ENCODE measurements around the gene CD40LG.

CD40LG gene

DNA sequence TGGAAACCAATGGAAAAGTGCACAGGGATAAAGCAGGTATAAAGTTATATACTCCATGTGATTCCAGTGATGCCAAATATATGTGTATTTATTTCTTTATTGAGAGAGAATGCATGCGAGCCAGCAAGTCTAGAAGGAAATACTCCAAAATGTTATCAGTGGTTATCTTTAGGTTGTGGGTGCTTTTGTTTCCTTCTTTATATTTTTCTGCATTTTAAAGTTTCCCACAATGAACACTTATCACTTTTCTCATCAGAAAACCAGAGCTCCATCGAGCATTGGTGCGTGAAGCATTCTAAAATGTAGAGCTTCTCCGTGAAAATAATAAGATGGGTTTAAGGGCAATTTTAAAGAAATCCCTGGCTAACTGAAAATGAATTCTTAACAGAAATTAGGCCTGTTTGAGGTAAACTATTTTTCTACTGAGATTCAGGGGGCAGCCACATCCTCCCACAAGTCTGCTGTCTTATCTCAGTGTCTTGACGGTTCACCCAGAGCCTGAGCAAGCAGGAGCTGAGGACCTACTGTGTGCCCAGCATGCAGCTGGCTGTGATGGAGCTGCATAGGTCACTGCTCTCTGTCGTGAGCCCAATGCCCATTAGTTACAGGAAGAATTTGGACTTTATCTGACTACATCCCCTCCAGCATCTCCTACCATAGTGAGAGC is 18.7 kb upstream of the CD40LG start:
- H3K9me3 Mint-ChIP-seq, result peaks cover 6% of the 10 kb centered on the region
- H3K4me3 Mint-ChIP-seq, result peak overlapping the region; percentile 33
- peaks cover 73% of the 10 kb centered on the region for H3K4me1 Mint-ChIP-seq (ENCODE audit: low read depth)
- peaks cover 11% of the 10 kb centered on the region for H3K36me3 Mint-ChIP-seq (ENCODE audit: low read depth)
- no peaks in the 10 kb centered on the region for H3K27me3 Mint-ChIP-seq (ENCODE audit: low read depth)
- peak overlapping the region; percentile 85 for H3K27ac Mint-ChIP-seq

DNA sequence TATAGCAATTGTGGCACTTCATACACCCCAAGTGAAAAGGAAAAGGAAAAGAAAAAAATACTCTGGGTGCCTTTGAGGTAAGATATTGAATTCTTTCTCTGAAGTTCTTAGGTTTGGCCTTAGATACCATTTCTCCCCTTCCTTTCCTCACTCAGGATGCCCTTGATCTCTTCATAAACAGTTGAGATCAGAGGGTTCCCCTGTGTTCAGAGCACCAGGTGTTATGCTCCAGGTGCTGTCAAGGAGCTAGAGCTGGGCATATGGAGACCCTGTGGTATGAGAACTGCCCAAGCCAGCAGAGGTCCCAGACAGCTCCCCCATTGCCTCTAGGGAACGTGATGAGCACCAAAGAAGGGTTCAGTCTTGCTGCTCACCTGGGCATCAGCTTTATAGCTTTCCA is 17.1 kb upstream of the CD40LG start:
- Mint-ChIP-seq H3K9me3 (no peaks in the 10 kb centered on the region), H3K27ac (peak overlapping the region; percentile 85), H3K4me3 (no peak overlapping the region), H3K36me3 (ENCODE audit: low read depth) (peaks cover 6% of the 10 kb centered on the region), H3K27me3 (ENCODE audit: low read depth) (no peaks in the 10 kb centered on the region), H3K4me1 (ENCODE audit: low read depth) (peaks cover 76% of the 10 kb centered on the region)

DNA sequence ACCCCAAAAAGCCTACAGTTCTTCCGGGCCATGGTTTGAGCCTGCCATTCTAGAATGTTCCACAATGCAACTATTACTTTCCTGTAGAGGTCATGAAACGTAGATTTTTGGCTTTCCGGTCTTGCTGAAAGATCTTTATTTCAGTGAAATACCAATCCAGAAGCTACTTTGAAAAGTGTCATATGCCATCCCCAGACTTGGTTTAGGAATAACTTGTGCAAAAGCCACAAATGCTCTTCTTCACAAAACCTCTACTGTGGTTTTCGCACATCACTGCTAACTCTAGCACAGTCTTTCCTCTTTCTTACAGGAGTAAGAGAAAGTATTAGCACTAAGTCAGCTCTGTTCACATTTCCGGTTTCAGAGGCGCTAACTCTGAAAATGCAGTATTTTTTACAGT is 12.7 kb upstream of the CD40LG start:
- Mint-ChIP-seq H3K27ac (peak overlapping the region; percentile 89), H3K27me3 (ENCODE audit: low read depth) (no peaks in the 10 kb centered on the region), H3K4me3 (peak overlapping the region; percentile 74), H3K36me3 (ENCODE audit: low read depth) (peaks cover 5% of the 10 kb centered on the region), H3K9me3 (no peaks in the 10 kb centered on the region), H3K4me1 (ENCODE audit: low read depth) (peaks cover 66% of the 10 kb centered on the region)

DNA sequence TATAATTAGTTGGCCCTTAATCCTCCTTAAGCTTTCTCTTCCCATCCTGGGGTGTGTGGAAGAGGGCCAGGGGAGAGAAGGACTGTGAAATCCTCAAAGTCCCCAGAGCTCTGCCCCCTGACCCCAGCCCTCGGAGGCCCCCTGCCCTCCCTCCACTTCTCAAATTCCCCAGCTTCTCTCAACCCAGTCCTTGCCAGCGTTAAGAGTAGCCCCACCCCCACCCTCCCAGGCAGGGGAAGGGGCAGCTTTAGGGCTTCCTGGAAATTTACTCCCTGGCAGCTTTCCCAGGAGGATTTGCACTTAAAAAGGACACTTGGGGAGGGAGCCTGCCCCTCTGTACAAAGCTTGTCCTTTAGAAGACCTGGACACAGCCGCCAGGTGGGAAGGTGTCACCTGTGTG is 11.8 kb upstream of the CD40LG start:
- Mint-ChIP-seq H3K9me3 (no peaks in the 10 kb centered on the region), H3K4me1 (ENCODE audit: low read depth) (peaks cover 62% of the 10 kb centered on the region), H3K27ac (no peak overlapping the region), H3K4me3 (no peak overlapping the region), H3K27me3 (ENCODE audit: low read depth) (no peaks in the 10 kb centered on the region), H3K36me3 (ENCODE audit: low read depth) (peaks cover 5% of the 10 kb centered on the region)

DNA sequence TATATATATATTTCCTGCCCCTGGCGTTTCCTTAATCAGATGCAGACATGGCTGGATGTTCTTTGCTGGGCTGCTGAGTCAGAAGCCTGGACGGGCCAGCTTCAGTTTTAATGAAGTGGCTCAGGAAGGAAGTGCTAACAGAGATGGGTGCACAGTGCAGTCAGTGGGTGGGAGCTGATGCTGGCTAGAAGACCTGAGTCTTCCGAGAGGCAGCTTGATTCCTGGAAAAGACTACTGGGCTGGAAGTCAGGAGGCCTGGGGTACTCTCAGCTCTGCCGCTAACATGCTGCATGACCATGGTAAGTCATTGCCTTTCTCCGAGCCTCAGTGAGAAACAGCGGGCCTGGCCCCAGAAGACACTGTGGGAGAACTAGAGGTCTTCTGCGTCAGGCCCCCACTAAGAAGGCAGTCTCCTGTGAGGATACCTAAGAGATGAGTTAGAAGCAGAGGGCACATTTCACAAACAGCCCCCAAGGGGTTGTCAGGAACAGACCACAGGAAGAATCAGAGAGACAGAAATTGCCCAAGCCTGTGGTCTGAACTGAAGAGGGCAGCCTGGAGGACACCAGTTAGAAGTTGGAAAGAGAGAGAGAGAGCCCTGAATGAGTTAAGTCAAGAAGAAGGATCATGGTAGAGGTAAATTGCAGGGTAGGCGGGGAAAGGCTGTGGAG is 8.3 kb upstream of the CD40LG start:
- H3K27ac Mint-ChIP-seq, result peak overlapping the region; percentile 85
- H3K4me3 Mint-ChIP-seq, result peak overlapping the region; percentile 84
- peaks cover 4% of the 10 kb centered on the region for H3K36me3 Mint-ChIP-seq (ENCODE audit: low read depth)
- H3K9me3 Mint-ChIP-seq, result no peaks in the 10 kb centered on the region
- H3K4me1 Mint-ChIP-seq (ENCODE audit: low read depth), result peaks cover 67% of the 10 kb centered on the region
- H3K27me3 Mint-ChIP-seq (ENCODE audit: low read depth), result no peaks in the 10 kb centered on the region

DNA sequence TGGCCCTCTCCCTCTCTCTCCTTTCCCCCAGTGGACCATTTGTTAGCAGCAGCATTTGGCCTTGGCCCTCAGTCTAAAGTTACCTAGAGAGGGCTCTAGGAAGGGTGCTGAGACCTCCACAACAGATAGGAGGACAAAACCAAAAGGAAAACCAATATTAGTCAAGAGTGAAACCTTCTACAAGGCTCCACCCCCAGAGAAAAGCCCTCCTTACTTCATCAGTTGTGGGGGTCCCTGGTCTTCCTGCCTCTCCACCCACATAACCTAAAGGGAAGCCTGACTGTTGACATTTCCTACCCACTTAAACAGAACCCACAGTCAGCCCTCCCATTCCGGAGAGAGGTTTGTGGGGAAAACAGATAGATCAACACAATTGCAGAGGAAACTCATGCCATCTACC is 4.7 kb upstream of the CD40LG start:
- no peaks in the 10 kb centered on the region for H3K27me3 Mint-ChIP-seq (ENCODE audit: low read depth)
- peaks cover 66% of the 10 kb centered on the region for H3K4me1 Mint-ChIP-seq (ENCODE audit: low read depth)
- H3K4me3 Mint-ChIP-seq, result peak overlapping the region; percentile 62
- H3K36me3 Mint-ChIP-seq (ENCODE audit: low read depth), result peaks cover 9% of the 10 kb centered on the region
- H3K9me3 Mint-ChIP-seq, result no peaks in the 10 kb centered on the region
- H3K27ac Mint-ChIP-seq, result peak overlapping the region; percentile 78

DNA sequence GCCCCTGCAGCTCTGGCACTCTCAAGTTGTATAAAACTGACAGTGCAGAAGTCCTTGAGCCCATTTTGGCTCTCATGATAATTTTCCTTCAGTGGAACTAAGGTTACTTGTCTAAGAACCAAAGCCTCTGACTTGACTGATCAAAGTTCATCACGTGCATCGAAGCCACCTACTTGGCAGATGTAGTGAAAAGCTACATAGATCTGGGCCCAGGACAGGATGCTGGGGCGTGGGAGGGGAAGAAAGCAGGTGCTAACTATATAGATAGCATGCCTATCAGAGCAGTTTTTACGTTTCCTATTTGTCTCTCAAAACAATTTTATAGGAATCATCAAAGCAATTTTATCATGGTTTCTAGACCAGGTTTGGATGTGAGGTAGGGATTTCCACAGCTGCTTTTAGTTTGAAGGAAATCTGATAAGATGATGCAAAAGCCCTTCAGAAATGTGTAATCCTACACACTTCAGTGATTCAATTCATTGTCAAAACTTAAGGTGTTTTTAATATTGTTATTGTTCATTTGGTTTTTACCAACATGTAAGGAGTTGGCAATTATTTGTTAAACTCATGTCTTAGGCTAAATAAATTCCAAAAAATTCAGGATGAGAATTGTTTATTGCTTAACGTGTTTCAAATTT is 1.2 kb upstream of the CD40LG start:
- H3K27me3 Mint-ChIP-seq (ENCODE audit: low read depth), result no peaks in the 10 kb centered on the region
- peaks cover 40% of the 10 kb centered on the region for H3K36me3 Mint-ChIP-seq (ENCODE audit: low read depth)
- H3K27ac Mint-ChIP-seq, result peak overlapping the region; percentile 95
- H3K4me3 Mint-ChIP-seq, result peak overlapping the region; percentile 98
- H3K4me1 Mint-ChIP-seq (ENCODE audit: low read depth), result peaks cover 42% of the 10 kb centered on the region
- H3K9me3 Mint-ChIP-seq, result no peaks in the 10 kb centered on the region

DNA sequence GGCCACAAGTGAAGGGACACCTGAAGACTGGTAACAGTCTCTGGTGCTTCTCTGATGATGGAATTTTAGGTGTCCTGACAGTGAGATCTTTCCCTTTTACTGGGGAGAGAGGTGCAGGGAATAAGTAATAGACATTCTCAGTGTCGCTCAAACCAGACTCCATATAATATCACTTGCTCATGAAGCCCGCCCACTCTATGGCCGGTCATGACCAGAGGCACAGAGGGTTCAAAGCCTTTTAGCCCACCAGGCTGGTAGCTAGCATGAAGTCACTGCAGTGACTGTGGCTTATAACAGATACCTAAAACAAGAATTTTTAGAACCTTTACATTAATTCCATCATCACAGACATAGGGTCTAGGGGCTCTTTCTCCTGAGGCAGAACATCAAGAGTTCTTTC is 2.9 kb downstream of the CD40LG start:
- H3K4me1 Mint-ChIP-seq (ENCODE audit: low read depth), result peaks cover 51% of the 10 kb centered on the region
- H3K27ac Mint-ChIP-seq, result peak overlapping the region; percentile 92
- H3K4me3 Mint-ChIP-seq, result peak overlapping the region; percentile 98
- H3K36me3 Mint-ChIP-seq (ENCODE audit: low read depth), result peaks cover 73% of the 10 kb centered on the region
- H3K9me3 Mint-ChIP-seq, result no peaks in the 10 kb centered on the region
- H3K27me3 Mint-ChIP-seq (ENCODE audit: low read depth), result no peaks in the 10 kb centered on the region

DNA sequence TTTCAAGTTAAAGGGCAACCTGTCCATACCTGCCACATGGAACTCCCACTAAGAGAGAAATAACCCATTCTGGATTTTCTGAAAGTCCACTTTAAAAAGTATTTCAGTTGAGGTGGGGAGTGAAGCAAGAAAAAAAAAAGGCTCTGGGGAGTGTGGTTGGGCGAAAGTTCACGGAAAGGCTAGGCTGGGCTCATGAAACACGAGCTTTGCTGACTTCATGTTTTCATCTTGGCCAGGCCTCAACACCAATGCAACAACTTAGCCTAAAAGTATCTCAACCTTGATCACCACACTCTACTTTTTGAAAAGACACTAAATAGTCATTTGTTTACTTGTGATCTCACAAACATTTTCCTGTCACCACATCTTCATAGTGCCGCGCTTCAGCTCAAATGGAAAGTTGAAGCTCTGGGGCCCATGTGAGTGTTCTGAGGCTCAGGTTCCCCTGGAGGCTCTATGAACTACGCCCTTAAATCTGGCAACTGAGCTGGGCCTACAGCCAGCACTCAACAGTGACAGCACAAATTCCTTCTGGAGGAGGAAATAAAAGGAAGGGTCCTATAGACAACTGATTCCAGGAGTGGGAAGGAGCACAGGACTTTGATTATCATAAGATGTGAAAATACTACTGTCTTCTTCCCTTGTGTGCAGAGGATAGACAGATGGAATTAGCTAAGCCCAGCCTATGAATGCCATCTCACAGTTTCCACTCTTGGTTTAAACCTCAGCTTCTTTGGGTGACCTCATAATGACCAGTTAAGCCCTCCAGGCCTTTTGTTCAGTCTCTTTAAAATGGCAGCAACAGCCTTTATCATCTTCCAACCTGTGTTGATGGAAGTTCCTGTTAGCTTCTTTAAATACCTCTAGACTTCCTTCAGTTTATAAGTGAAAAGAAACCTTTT is 5.1 kb downstream of the CD40LG start:
- Mint-ChIP-seq H3K9me3 (no peaks in the 10 kb centered on the region), H3K4me1 (ENCODE audit: low read depth) (peaks cover 54% of the 10 kb centered on the region), H3K27ac (peak overlapping the region; percentile 92), H3K27me3 (ENCODE audit: low read depth) (no peaks in the 10 kb centered on the region), H3K36me3 (ENCODE audit: low read depth) (peaks cover 91% of the 10 kb centered on the region), H3K4me3 (peak overlapping the region; percentile 98)

DNA sequence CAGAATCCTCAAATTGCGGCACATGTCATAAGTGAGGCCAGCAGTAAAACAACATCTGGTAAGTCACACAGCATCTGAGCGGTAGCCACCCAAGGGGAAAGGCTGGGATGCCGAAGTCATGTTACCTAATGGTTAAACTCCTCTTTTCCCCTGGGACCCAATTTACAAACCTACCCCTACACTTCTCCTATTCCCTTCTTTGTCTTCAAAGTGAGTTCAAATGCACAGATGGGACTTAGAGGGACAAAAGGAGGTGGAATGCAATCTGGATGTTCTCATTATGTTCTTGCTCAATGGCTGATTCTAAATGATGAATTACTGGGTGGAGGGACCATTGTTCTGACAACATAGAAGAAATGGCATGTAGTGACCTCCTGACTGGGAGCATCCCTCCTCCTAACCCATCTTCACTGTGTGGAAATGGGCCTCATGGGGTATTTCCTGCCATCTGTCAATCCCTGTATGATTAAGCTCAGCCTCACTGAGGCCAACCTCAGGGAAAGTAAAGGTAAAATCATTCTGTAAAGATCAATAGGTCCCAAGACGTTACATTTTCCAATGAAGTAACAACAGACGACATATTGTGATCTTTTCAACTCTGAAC is 8.5 kb downstream of the CD40LG start:
- H3K27ac Mint-ChIP-seq, result peak overlapping the region; percentile 91

DNA sequence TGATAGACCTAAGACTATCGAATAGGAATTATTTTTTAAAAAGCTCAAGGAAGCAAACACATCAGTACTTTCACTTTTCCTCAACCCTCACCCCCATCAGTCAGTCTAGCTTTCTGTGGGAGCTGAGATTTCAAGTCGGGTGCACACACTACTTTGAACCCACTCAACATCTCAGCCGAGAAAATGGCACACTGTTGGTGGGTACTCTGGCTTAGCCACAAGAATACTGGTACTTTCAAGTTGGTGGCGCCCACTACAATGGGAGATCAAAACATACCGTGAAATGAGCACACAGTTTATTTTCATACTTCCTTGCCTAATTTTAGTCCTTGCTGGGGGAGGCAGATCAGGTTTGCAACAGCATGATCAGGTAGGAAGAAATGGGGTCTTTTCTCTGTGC is 10.2 kb downstream of the CD40LG start:
- Mint-ChIP-seq H3K36me3 (ENCODE audit: low read depth) (peaks cover 81% of the 10 kb centered on the region), H3K4me3 (peak overlapping the region; percentile 98), H3K27ac (peak overlapping the region; percentile 91), H3K27me3 (ENCODE audit: low read depth) (no peaks in the 10 kb centered on the region), H3K9me3 (no peaks in the 10 kb centered on the region), H3K4me1 (ENCODE audit: low read depth) (peaks cover 86% of the 10 kb centered on the region)

More for the DNA sequence above, 8.5 kb downstream of the CD40LG start:
- peaks cover 92% of the 10 kb centered on the region for H3K36me3 Mint-ChIP-seq (ENCODE audit: low read depth)
- H3K27me3 Mint-ChIP-seq (ENCODE audit: low read depth), result no peaks in the 10 kb centered on the region
- H3K9me3 Mint-ChIP-seq, result no peaks in the 10 kb centered on the region
- H3K4me1 Mint-ChIP-seq (ENCODE audit: low read depth), result peaks cover 84% of the 10 kb centered on the region
- peak overlapping the region; percentile 98 for H3K4me3 Mint-ChIP-seq

DNA sequence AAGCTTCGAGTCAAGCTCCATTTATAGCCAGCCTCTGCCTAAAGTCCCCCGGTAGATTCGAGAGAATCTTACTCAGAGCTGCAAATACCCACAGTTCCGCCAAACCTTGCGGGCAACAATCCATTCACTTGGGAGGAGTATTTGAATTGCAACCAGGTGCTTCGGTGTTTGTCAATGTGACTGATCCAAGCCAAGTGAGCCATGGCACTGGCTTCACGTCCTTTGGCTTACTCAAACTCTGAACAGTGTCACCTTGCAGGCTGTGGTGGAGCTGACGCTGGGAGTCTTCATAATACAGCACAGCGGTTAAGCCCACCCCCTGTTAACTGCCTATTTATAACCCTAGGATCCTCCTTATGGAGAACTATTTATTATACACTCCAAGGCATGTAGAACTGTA is 11.2 kb downstream of the CD40LG start:
- Mint-ChIP-seq H3K27me3 (ENCODE audit: low read depth) (no peaks in the 10 kb centered on the region), H3K27ac (peak overlapping the region; percentile 91), H3K4me1 (ENCODE audit: low read depth) (peaks cover 83% of the 10 kb centered on the region), H3K9me3 (peaks cover 5% of the 10 kb centered on the region), H3K36me3 (ENCODE audit: low read depth) (peaks cover 77% of the 10 kb centered on the region), H3K4me3 (peak overlapping the region; percentile 98)

DNA sequence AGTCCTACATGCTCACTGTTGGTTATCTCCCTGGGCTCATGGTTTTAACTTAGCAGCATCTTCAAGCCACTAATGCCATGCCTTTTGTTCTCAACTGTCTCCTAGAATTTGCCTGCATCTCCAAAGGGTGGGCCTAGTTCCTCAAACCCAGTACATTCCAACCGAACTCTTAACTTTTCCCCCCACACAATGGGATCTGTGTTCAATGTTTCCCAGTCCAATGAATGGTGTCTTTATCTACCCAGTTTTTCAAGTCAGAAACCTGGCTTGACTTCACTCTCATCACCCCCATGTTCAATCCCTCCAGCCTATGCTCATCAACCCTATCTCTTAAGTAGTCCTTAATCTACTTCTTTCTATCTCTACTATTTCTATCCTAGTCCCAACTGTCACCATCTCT is 12.9 kb downstream of the CD40LG start:
- Mint-ChIP-seq H3K36me3 (ENCODE audit: low read depth) (peaks cover 74% of the 10 kb centered on the region), H3K4me3 (peak overlapping the region; percentile 72), H3K27ac (peak overlapping the region; percentile 91), H3K27me3 (ENCODE audit: low read depth) (no peaks in the 10 kb centered on the region), H3K4me1 (ENCODE audit: low read depth) (peaks cover 84% of the 10 kb centered on the region), H3K9me3 (peaks cover 5% of the 10 kb centered on the region)

DNA sequence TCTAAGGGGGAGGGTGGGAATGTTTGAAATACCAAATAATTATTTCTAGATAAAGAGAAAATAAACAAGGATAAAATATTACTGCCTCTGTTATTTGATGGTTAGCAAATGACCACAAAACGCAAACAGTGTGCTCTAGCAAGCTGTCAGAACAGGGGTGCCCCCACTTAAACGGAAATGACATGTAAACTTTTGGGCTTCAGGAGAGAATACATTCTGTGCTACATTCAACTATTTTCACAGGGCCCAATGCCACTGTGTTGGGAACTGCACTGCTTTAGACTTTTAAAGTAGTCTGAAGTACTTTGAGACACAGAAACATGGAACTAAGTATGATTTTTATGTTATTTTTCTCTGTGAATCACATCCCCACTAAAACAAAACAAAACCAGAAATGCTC is 14.1 kb downstream of the CD40LG start:
- peaks cover 5% of the 10 kb centered on the region for H3K9me3 Mint-ChIP-seq
- peaks cover 67% of the 10 kb centered on the region for H3K36me3 Mint-ChIP-seq (ENCODE audit: low read depth)
- H3K4me1 Mint-ChIP-seq (ENCODE audit: low read depth), result peaks cover 79% of the 10 kb centered on the region
- peak overlapping the region; percentile 40 for H3K4me3 Mint-ChIP-seq
- no peaks in the 10 kb centered on the region for H3K27me3 Mint-ChIP-seq (ENCODE audit: low read depth)
- peak overlapping the region; percentile 88 for H3K27ac Mint-ChIP-seq

Measured in T-helper 1 cell treated with Interleukin-12 subunit alpha and Interleukin-12 subunit beta and Interleukin-4 antibody, amounts not matched to agents 30 μg/mL and 1 μg/mL, for 36 hours (primary cell).